Common myeloid progenitor, CD34-positive (primary cell): ENCODE measurements around the gene DDX4.
"Not testable (repeated sequence)": the region's sequence is repeated elsewhere in the genome, so short reads cannot be mapped to it uniquely, and the experiment has no call there.

Experiments used
- CTCF ChIA-PET: fragments of 350-600 bp; sonication (Branson Sonifier 250); formaldehyde crosslinking; loops from one replicate; lab custom pipeline; 2021; ENCODE audit warnings: antibody characterized with exemption; lab: Charles Lee
- POLR2A ChIA-PET: fragments of 350-600 bp; sonication (Branson Sonifier 250); formaldehyde crosslinking; loops from one replicate; lab custom pipeline; 2021; ENCODE audit warnings: antibody characterized with exemption; lab: Charles Lee
- DNase-seq, 3 donors: peaks; one replicate each; pipeline versions ENCODE4 v3.0.0 to v3.0.0-alpha.2; 2013
- H3K27ac ChIP-seq, 2 experiments: 1 replicate in 1 of 2; 2 replicates in 1 of 2; pipeline ENCODE4 v1.7.0; 2013; ENCODE audit warnings: inconsistent platforms in 2 of 2, low read length in 2 of 2, mild to moderate bottlenecking in 2 of 2, low read depth in 1 of 2, moderate library complexity in 1 of 2; ENCODE audit not compliant: severe bottlenecking in 2 of 2, insufficient read depth in 1 of 2, poor library complexity in 1 of 2
- H3K27me3 ChIP-seq, 5 experiments: replicated peaks in 2 of 5; 1 replicate in 3 of 5; 2 replicates in 2 of 5; pipeline versions ENCODE4 v1.6.1 to v1.7.0; 2013; ENCODE audit warnings: low read length in 4 of 5, mild to moderate bottlenecking in 2 of 5, moderate library complexity in 2 of 5, inconsistent platforms in 1 of 5; ENCODE audit not compliant: insufficient read depth in 5 of 5, control insufficient read depth in 4 of 5
- H3K36me3 ChIP-seq, 4 experiments: 1 replicate in 2 of 4; 2 replicates in 2 of 4; pipeline versions ENCODE4 v1.6.1 to v1.7.0; 2013; ENCODE audit warnings: low read length in 3 of 4, control low read depth in 1 of 4, mild to moderate bottlenecking in 1 of 4; ENCODE audit not compliant: control insufficient read depth in 4 of 4, insufficient read depth in 4 of 4
- H3K4me1 ChIP-seq, 4 experiments: 1 replicate in 3 of 4; 2 replicates in 1 of 4; pipeline versions ENCODE4 v1.6.1 to v1.7.1; 2013; ENCODE audit warnings: low read length in 3 of 4, mild to moderate bottlenecking in 3 of 4, control low read depth in 1 of 4, inconsistent platforms in 1 of 4, moderate library complexity in 1 of 4; ENCODE audit not compliant: control insufficient read depth in 4 of 4, insufficient read depth in 4 of 4; ENCODE audit errors: control extremely low read depth in 1 of 4
- H3K4me3 ChIP-seq, 7 experiments: 1 replicate in 4 of 7; 2 replicates in 3 of 7; pipeline versions ENCODE4 v1.5.1 to v1.7.0; 2013; ENCODE audit warnings: mild to moderate bottlenecking in 7 of 7, low read length in 6 of 7, moderate library complexity in 6 of 7, inconsistent platforms in 2 of 7, low read depth in 2 of 7, control low read depth in 1 of 7; ENCODE audit not compliant: insufficient read depth in 4 of 7, control insufficient read depth in 1 of 7; ENCODE audit errors: extremely low read depth in 1 of 7
- H3K9me3 ChIP-seq, 5 experiments: 1 replicate in 4 of 5; 2 replicates in 1 of 5; pipeline versions ENCODE4 v1.6.1 to v1.7.1; 2013; ENCODE audit warnings: low read length in 4 of 5, mild to moderate bottlenecking in 2 of 5, inconsistent platforms in 1 of 5, low read depth in 1 of 5, moderate library complexity in 1 of 5; ENCODE audit not compliant: control insufficient read depth in 4 of 5, insufficient read depth in 2 of 5; ENCODE audit errors: control extremely low read depth in 1 of 5
- WGBS: methylation state at CpG from one replicate; pipeline ENCODE4 v1.1.5; 2013; ENCODE audit not compliant: insufficient coverage; 5-methylcytosine and 5-hydroxymethylcytosine counted together

Gene DDX4

GRCh38 chr5:55747778-55748318 lies 10.0 kb downstream of the DDX4 start:
- H3K4me3 ChIP-seq, result no peak overlapping the region
- H3K9me3 ChIP-seq, result no peaks in the 10 kb centered on the region
- WGBS, result no CpG with 5 or more reads among the region's 2 CpGs
- H3K27ac ChIP-seq, result no peak overlapping the region
- no peak for DNase-seq
- ChIA-PET CTCF (no interaction called here), POLR2A (no interaction called here)
- H3K36me3 ChIP-seq, result no peaks in the 10 kb centered on the region
- peaks cover 0 to 2% (median 0%) of the 10 kb centered on the region in 5 experiments for H3K27me3 ChIP-seq
- no peaks in the 10 kb centered on the region for H3K4me1 ChIP-seq

GRCh38 chr5:55749387-55749786 lies 11.5 kb downstream of the DDX4 start:
- Histone ChIP-seq H3K4me3 (no peak overlapping the region), H3K27me3 (peaks cover 0 to 2% (median 0%) of the 10 kb centered on the region in 5 experiments), H3K4me1 (no peaks in the 10 kb centered on the region), H3K9me3 (no peaks in the 10 kb centered on the region), H3K27ac (no peak overlapping the region), H3K36me3 (no peaks in the 10 kb centered on the region)
- DNase-seq, result no peak
- 100% methylated on average over 2 of the region's 2 CpGs for WGBS
- CTCF ChIA-PET, result no interaction called here
- POLR2A ChIA-PET, result no interaction called here

GRCh38 chr5:55750063-55750462 lies 12.2 kb downstream of the DDX4 start:
- DNase-seq, result no peak
- Histone ChIP-seq H3K36me3 (no peaks in the 10 kb centered on the region), H3K4me1 (no peaks in the 10 kb centered on the region), H3K27me3 (no peaks in the 10 kb centered on the region), H3K4me3 (no peak overlapping the region), H3K9me3 (peaks cover 0 to 3% (median 0%) of the 10 kb centered on the region in 5 experiments), H3K27ac (no peak overlapping the region)
- POLR2A ChIA-PET, result no interaction called here
- CTCF ChIA-PET, result no interaction called here
- WGBS, result 100% methylated on average over 1 of the region's 3 CpGs

- ChIA-PET CTCF (no interaction called here), POLR2A (no interaction called here)
- Histone ChIP-seq H3K4me1 (no peaks in the 10 kb centered on the region), H3K27ac (no peak overlapping the region), H3K4me3 (no peak overlapping the region), H3K9me3 (peaks cover 0 to 3% (median 0%) of the 10 kb centered on the region in 5 experiments), H3K27me3 (no peaks in the 10 kb centered on the region), H3K36me3 (no peaks in the 10 kb centered on the region)
- WGBS, result no CpG with 5 or more reads among the region's 3 CpGs
- DNase-seq, result no peak
Observed at GRCh38 chr5:55750499-55750898, 12.6 kb downstream of the DDX4 start.

GRCh38 chr5:55758231-55758630 lies 20.4 kb downstream of the DDX4 start:
- Histone ChIP-seq H3K9me3 (peaks cover 0 to 3% (median 0%) of the 10 kb centered on the region in 5 experiments), H3K4me1 (no peaks in the 10 kb centered on the region), H3K27me3 (no peaks in the 10 kb centered on the region), H3K27ac (no peak overlapping the region), H3K36me3 (no peaks in the 10 kb centered on the region), H3K4me3 (no peak overlapping the region)
- no peak for DNase-seq
- POLR2A ChIA-PET, result no interaction called here
- WGBS, result 100% methylated on average over 1 of the region's 1 CpG
- CTCF ChIA-PET, result no interaction called here

- ChIA-PET CTCF (no interaction called here), POLR2A (no interaction called here)
- Histone ChIP-seq H3K4me1 (peaks cover 0 to 4% (median 1%) of the 10 kb centered on the region in 4 experiments), H3K4me3 (no peak overlapping the region), H3K9me3 (peaks cover 0 to 3% (median 0%) of the 10 kb centered on the region in 5 experiments), H3K27me3 (no peaks in the 10 kb centered on the region), H3K27ac (no peak overlapping the region), H3K36me3 (no peaks in the 10 kb centered on the region)
- 100% methylated on average over 1 of the region's 2 CpGs for WGBS
- DNase-seq, result no peak
Observed at GRCh38 chr5:55758714-55759113, 20.9 kb downstream of the DDX4 start.

- POLR2A ChIA-PET, result not testable (repeated sequence)
Observed at GRCh38 chr5:55761721-55762120, 23.9 kb downstream of the DDX4 start.

More at GRCh38 chr5:55761721-55762120, 23.9 kb downstream of the DDX4 start:
- CTCF ChIA-PET, H3K27me3 ChIP-seq, DNase-seq, H3K4me3 ChIP-seq, H3K9me3 ChIP-seq, H3K4me1 ChIP-seq, H3K36me3 ChIP-seq, H3K27ac ChIP-seq: not testable (repeated sequence)
- 91% methylated on average over 6 of the region's 7 CpGs for WGBS
